LNCaP clone FGC (cell line): ENCODE measurements around the gene USP19.

Experiments used
- DNase-seq: peaks from one replicate; pipeline ENCODE4 v3.0.0-alpha.2; 2011; ENCODE audit warnings: low read depth
- H3K4me3 ChIP-seq: 2 replicates; pipeline ENCODE4 v1.5.1; 2011; ENCODE audit warnings: mild to moderate bottlenecking, low read depth, low read length, control low read depth
- CTCF ChIP-seq: IDR thresholded peaks from 2 replicates; pipeline ENCODE4 v1.5.1; 2012; ENCODE audit warnings: mild to moderate bottlenecking; ENCODE audit not compliant: control insufficient read depth, insufficient read depth; ENCODE audit errors: extremely low read depth

The USP19 gene

GRCh38 chr3:49153349-49153912 lies 32.8 kb upstream of the USP19 start:
- no peak for TF ChIP-seq CTCF
- DNase-seq: no peak
- H3K4me3 ChIP-seq: no peak overlapping the region

- TF ChIP-seq CTCF: no peak
- no peak for DNase-seq
- no peak overlapping the region for H3K4me3 ChIP-seq
These were observed 31.0 kb upstream of the USP19 start for GRCh38 chr3:49151610-49152009.

- no peak for DNase-seq
- TF ChIP-seq CTCF: no peak
- no peak overlapping the region for H3K4me3 ChIP-seq
These were observed 27.5 kb upstream of the USP19 start for GRCh38 chr3:49148159-49148558.

- no peak for DNase-seq
- no peak overlapping the region for H3K4me3 ChIP-seq
- TF ChIP-seq CTCF: no peak
These were observed 19.5 kb upstream of the USP19 start for GRCh38 chr3:49140080-49140479.

- no peak for DNase-seq
- no peak for TF ChIP-seq CTCF
- H3K4me3 ChIP-seq: no peak overlapping the region
These were observed 14.9 kb upstream of the USP19 start for GRCh38 chr3:49135499-49135898.

GRCh38 chr3:49134471-49135265 lies 14.0 kb upstream of the USP19 start:
- no peak overlapping the region for H3K4me3 ChIP-seq
- peak; percentile 62 for DNase-seq
- TF ChIP-seq CTCF: peak; percentile 41
